IMR-90 (cell line): ENCODE results near the gene RCBTB2. TPM values are rescaled to one million over a fixed set of nuclear protein-coding genes. Genes with fewer than 3 reads are reported as not detected.

Source experiments
- ATAC-seq: fragments of 200-7000 bp; cut with Tn5 transposase; 2 replicates; pipeline ENCODE4 v1.9.1; 2020; ENCODE audit warnings: low read depth, mild to moderate bottlenecking, moderate library complexity
- BruUV-seq: library from RNA; stranded (reverse); fragments of 400-500 nt; replicated peaks from 2 replicates; lab custom pipeline; 2021; lab: Mats Ljungman, UMichigan
- CTCF ChIA-PET: fragments of 300-600 bp; formaldehyde crosslinking; extraction: SDS; loops from one replicate; lab custom pipeline; 2021; ENCODE audit warnings: antibody characterized with exemption; lab: Yijun Ruan, JAX
- POLR2A ChIA-PET: fragments of 300-600 bp; sonication (Branson Sonifier 250); formaldehyde crosslinking; loops from one replicate; lab custom pipeline; 2022; ENCODE audit warnings: antibody characterized with exemption; ENCODE audit not compliant: unreplicated experiment; lab: Charles Lee
- DNase-seq: peaks from one replicate; pipeline ENCODE4 v3.0.0; 2013
- H2AFZ ChIP-seq: replicated peaks from 2 replicates; pipeline ENCODE3; 2013; ENCODE audit warnings: low read length, mild to moderate bottlenecking; ENCODE audit not compliant: poor library complexity
- H2AK5ac ChIP-seq: 2 replicates; pipeline ENCODE4 v1.6.1; 2013; ENCODE audit warnings: low read depth, low read length, inconsistent platforms
- H2AK9ac ChIP-seq: replicated peaks from 2 replicates; pipeline ENCODE3; 2013; ENCODE audit warnings: mild to moderate bottlenecking, low read depth, low read length, moderate library complexity; ENCODE audit not compliant: poor library complexity
- H2BK120ac ChIP-seq: 2 replicates; pipeline ENCODE4 v1.6.1; 2013; ENCODE audit warnings: low read depth, low read length, inconsistent platforms
- H2BK15ac ChIP-seq: 3 replicates; pipeline ENCODE4 v1.6.1; 2013; ENCODE audit warnings: low read depth, low read length, inconsistent platforms
- H2BK20ac ChIP-seq: 2 replicates; pipeline ENCODE4 v1.6.1; 2013; ENCODE audit warnings: low read depth, mild to moderate bottlenecking, inconsistent platforms, low read length, moderate library complexity
- H2BK5ac ChIP-seq: 2 replicates; pipeline ENCODE4 v1.6.1; 2013; ENCODE audit warnings: mild to moderate bottlenecking, low read depth, low read length, inconsistent platforms; ENCODE audit not compliant: poor library complexity, severe bottlenecking
- H3K14ac ChIP-seq: replicated peaks from 2 replicates; pipeline ENCODE4 v1.6.1; 2013; ENCODE audit warnings: low read depth, low read length, inconsistent platforms
- H3K18ac ChIP-seq: 2 replicates; pipeline ENCODE4 v1.6.1; 2013; ENCODE audit warnings: low read depth, low read length, control low read depth
- H3K23ac ChIP-seq: 2 replicates; pipeline ENCODE4 v1.6.1; 2013; ENCODE audit warnings: low read depth, low read length, inconsistent platforms
- H3K27ac ChIP-seq: 2 replicates; pipeline ENCODE4 v1.5.1; 2013; ENCODE audit warnings: mild to moderate bottlenecking, control low read depth, low read length; ENCODE audit not compliant: insufficient read depth
- H3K27me3 ChIP-seq: 2 replicates; pipeline ENCODE4 v1.6.1; 2013; ENCODE audit warnings: low read length; ENCODE audit not compliant: control insufficient read depth, insufficient read depth
- H3K36me3 ChIP-seq: 2 replicates; pipeline ENCODE4 v1.6.1; 2013; ENCODE audit warnings: low read length, mixed read lengths; ENCODE audit not compliant: control insufficient read depth, insufficient read depth
- H3K4ac ChIP-seq: 2 replicates; pipeline ENCODE4 v1.6.1; 2013; ENCODE audit warnings: low read depth, low read length, inconsistent platforms
- H3K4me1 ChIP-seq: 2 replicates; pipeline ENCODE4 v1.6.1; 2013; ENCODE audit warnings: low read length, mixed read lengths; ENCODE audit not compliant: control insufficient read depth, insufficient read depth
- H3K4me2 ChIP-seq: 2 replicates; pipeline ENCODE4 v1.6.1; 2013; ENCODE audit warnings: low read depth, mild to moderate bottlenecking, control low read depth, low read length, moderate library complexity
- H3K4me3 ChIP-seq: 2 replicates; pipeline ENCODE4 v1.5.1; 2013; ENCODE audit warnings: low read depth, mild to moderate bottlenecking, control low read depth, low read length, moderate library complexity; ENCODE audit not compliant: insufficient read depth
- H3K56ac ChIP-seq: 2 replicates; pipeline ENCODE4 v1.6.1; 2013; ENCODE audit warnings: low read length, inconsistent platforms; ENCODE audit not compliant: insufficient read depth; ENCODE audit errors: extremely low read depth
- H3K79me1 ChIP-seq, 2 experiments: 2 replicates each; pipeline ENCODE4 v1.6.1; 2013; ENCODE audit warnings: low read length in 2 of 2, inconsistent platforms in 1 of 2, low read depth in 1 of 2
- H3K9ac ChIP-seq: 2 replicates; pipeline ENCODE4 v1.6.1; 2013; ENCODE audit warnings: low read depth, low read length, control low read depth
- H3K9me1 ChIP-seq: 2 replicates; pipeline ENCODE4 v1.6.1; 2013; ENCODE audit warnings: low read length, inconsistent platforms; ENCODE audit not compliant: insufficient read depth
- H3K9me3 ChIP-seq: 2 replicates; pipeline ENCODE4 v1.6.1; 2013; ENCODE audit warnings: low read length; ENCODE audit not compliant: control insufficient read depth, insufficient read depth
- H4K20me1 ChIP-seq: 2 replicates; pipeline ENCODE4 v1.6.1; 2013; ENCODE audit warnings: low read length, inconsistent platforms; ENCODE audit not compliant: insufficient read depth
- H4K5ac ChIP-seq: 2 replicates; pipeline ENCODE4 v1.6.1; 2013; ENCODE audit warnings: mild to moderate bottlenecking, low read depth, low read length, control low read depth
- H4K8ac ChIP-seq, 2 experiments: 2 replicates each; pipeline ENCODE4 v1.6.1; 2013; ENCODE audit warnings: low read depth in 2 of 2, low read length in 2 of 2, control low read depth in 1 of 2, inconsistent platforms in 1 of 2
- H4K91ac ChIP-seq: 2 replicates; pipeline ENCODE4 v1.6.1; 2013; ENCODE audit warnings: low read depth, low read length, inconsistent platforms; ENCODE audit not compliant: insufficient read depth
- BHLHE40 ChIP-seq: fragments of 150-350 bp; IDR thresholded peaks from 2 replicates; pipeline ENCODE4 v1.6.1; 2016; ENCODE audit warnings: mild to moderate bottlenecking, low read depth, low read length
- CEBPB ChIP-seq: IDR thresholded peaks from 2 replicates; pipeline ENCODE4 v1.6.1; 2012; ENCODE audit warnings: low read depth, low read length, improper control_type of control experiment
- CHD1 ChIP-seq: IDR thresholded peaks from 2 replicates; pipeline ENCODE4 v1.6.1; 2012; ENCODE audit warnings: low read depth, low read length, improper control_type of control experiment
- CTCF ChIP-seq: conservative IDR thresholded peaks from 2 replicates; pipeline ENCODE4 v1.5.1; 2012; ENCODE audit warnings: mild to moderate bottlenecking, low read depth, low read length, improper control_type of control experiment
- ELK1 ChIP-seq: fragments of 150-350 bp; IDR thresholded peaks from 2 replicates; pipeline ENCODE4 v1.6.1; 2016; ENCODE audit warnings: low read depth, mild to moderate bottlenecking, low read length, moderate library complexity, borderline replicate concordance
- MAFK ChIP-seq: IDR thresholded peaks from 2 replicates; pipeline ENCODE4 v1.6.1; 2012; ENCODE audit warnings: low read depth, low read length, improper control_type of control experiment
- MAZ ChIP-seq: IDR thresholded peaks from 2 replicates; pipeline ENCODE4 v1.6.1; 2012; ENCODE audit warnings: low read depth, mild to moderate bottlenecking, low read length, improper control_type of control experiment, moderate library complexity, borderline replicate concordance
- MXI1 ChIP-seq: IDR thresholded peaks from 2 replicates; pipeline ENCODE4 v1.6.1; 2012; ENCODE audit warnings: low read depth, mild to moderate bottlenecking, low read length, moderate library complexity, borderline replicate concordance
- NFE2L2 ChIP-seq: fragments of 150-350 bp; IDR thresholded peaks from 2 replicates; pipeline ENCODE4 v1.6.1; 2016; ENCODE audit warnings: low read depth, mild to moderate bottlenecking, low read length
- POLR2A ChIP-seq: IDR thresholded peaks from 2 replicates; pipeline ENCODE4 v1.6.1; 2012; ENCODE audit warnings: mild to moderate bottlenecking, low read depth, low read length
- RAD21 ChIP-seq: IDR thresholded peaks from 2 replicates; pipeline ENCODE4 v1.6.1; 2012; ENCODE audit warnings: low read length, improper control_type of control experiment
- RCOR1 ChIP-seq: IDR thresholded peaks from 2 replicates; pipeline ENCODE4 v1.6.1; 2012; ENCODE audit warnings: mild to moderate bottlenecking, low read length, improper control_type of control experiment; ENCODE audit not compliant: insufficient replicate concordance
- RFX5 ChIP-seq: IDR thresholded peaks from 2 replicates; pipeline ENCODE4 v1.8.0; 2012; ENCODE audit warnings: low read depth, mild to moderate bottlenecking, low read length, moderate library complexity
- SMC3 ChIP-seq: fragments of 150-350 bp; IDR thresholded peaks from 2 replicates; pipeline ENCODE4 v1.6.1; 2016; ENCODE audit warnings: low read depth, mild to moderate bottlenecking, antibody characterized with exemption, low read length, moderate library complexity
- WGBS, 2 experiments: methylation state at CpG; one replicate each; pipeline versions ENCODE4 v1.1.5 to v1.1.7; 2013; ENCODE audit warnings: missing lambda C conversion rate in 2 of 2; ENCODE audit not compliant: insufficient read length in 1 of 2; ENCODE audit errors: extremely low coverage in 2 of 2; 5-methylcytosine and 5-hydroxymethylcytosine counted together
- dilution Hi-C: fragments of 300-500 bp; cut with HindIII; formaldehyde crosslinking; loops from one replicate; pipeline ENCODE4 v1.14.3; 2018; ENCODE audit warnings: low sequenced_read_pairs; ENCODE audit not compliant: unreplicated experiment
- in situ Hi-C: fragments of 300-500 bp; cut with MboI; formaldehyde crosslinking; loops from 3 replicates; pipeline ENCODE4 v1.14.3; 2019; ENCODE audit warnings: low sequenced_read_pairs, inconsistent platforms, mixed read lengths
- intact Hi-C: fragments of 100-400 bp; cut with micrococcal nuclease; formaldehyde crosslinking; loops from 2 replicates; pipeline ENCODE4 v1.10.0; 2022
- polyA plus RNA-seq, 3 experiments: library from polyadenylated mRNA; depleted of rRNA; stranded (reverse); fragments of >200 nt; gene quantifications; 2 replicates each; pipeline ENCODE4 v1.2.3, GENCODE V29; 2012; ENCODE audit warnings: low replicate concordance in 1 of 3
- total RNA-seq: library from RNA; depleted of rRNA; stranded (reverse); fragments of >200 nt; gene quantifications from 2 replicates; pipeline ENCODE4 v1.2.3, GENCODE V29; 2012
- TF ChIP-seq, protein P1 (sequence below): fragments of 150-350 bp; IDR thresholded peaks from 2 replicates; pipeline ENCODE4 v1.6.1; 2017; ENCODE audit warnings: mild to moderate bottlenecking, antibody characterized with exemption, low read length, low read depth

RCBTB2 gene
- total and polyA plus RNA-seq, 2 of the 4 experiments (the other 2 are of a cell fraction) = 4.0 to 5.2 TPM

GRCh38 chr13:48457578-48458242, 75.2 kb downstream of the RCBTB2 start:
- Histone ChIP-seq H4K20me1 (no peaks in the 10 kb centered on the region), H3K27me3 (no peaks in the 10 kb centered on the region), H2AK9ac (no peak overlapping the region), H3K4me1 (no peaks in the 10 kb centered on the region), H3K27ac (no peak overlapping the region), H2AK5ac (no peak overlapping the region), H3K9me3 (no peaks in the 10 kb centered on the region), H3K79me1 (peaks cover 5 to 15% of the 10 kb centered on the region in 2 experiments; a peak in 3 of 4 replicates), H2BK120ac (no peak overlapping the region), H4K5ac (no peak overlapping the region), H3K23ac (no peak overlapping the region), H4K91ac (no peak overlapping the region), H3K4me3 (no peak overlapping the region), H3K56ac (no peak overlapping the region), H4K8ac (no peak overlapping the region; a peak in 1 of 4 replicates), H3K36me3 (peaks cover 19% of the 10 kb centered on the region), H2BK15ac (no peak overlapping the region), H3K4ac (no peak overlapping the region), H3K14ac (no peak overlapping the region), H3K18ac (no peak overlapping the region), H2BK5ac (no peak overlapping the region), H3K9me1 (peaks cover 4% of the 10 kb centered on the region; the same call in 1 of the 2 replicates), H2BK20ac (no peak overlapping the region), H3K4me2 (no peak overlapping the region), H3K9ac (no peak overlapping the region), H2AFZ (no peak overlapping the region)
- WGBS, 2 experiments = 96% methylated on average over 15 of the region's 28 CpGs; no CpG with 5 or more reads in 1 of the 2 experiments
- DNase-seq (no peak), ATAC-seq (no peak)
- CTCF ChIA-PET = interaction anchor here (0.5 kb wide), 1 partner anchor 123 kb away, joined by 3 read pairs; no protein-coding TSS in a partner anchor
- in situ Hi-C loops = no loop called here
- intact Hi-C loops = no loop called here
- no TSS peak for BruUV-seq
- TF ChIP-seq BHLHE40 = no peak
- TF ChIP-seq ELK1 = no peak
- no peak for TF ChIP-seq MAZ
- no peak for TF ChIP-seq RAD21
- no peak for TF ChIP-seq CHD1
- TF ChIP-seq CEBPB = no peak
- TF ChIP-seq RFX5 = no peak
- no peak for TF ChIP-seq CTCF
- TF ChIP-seq, protein P1, sequence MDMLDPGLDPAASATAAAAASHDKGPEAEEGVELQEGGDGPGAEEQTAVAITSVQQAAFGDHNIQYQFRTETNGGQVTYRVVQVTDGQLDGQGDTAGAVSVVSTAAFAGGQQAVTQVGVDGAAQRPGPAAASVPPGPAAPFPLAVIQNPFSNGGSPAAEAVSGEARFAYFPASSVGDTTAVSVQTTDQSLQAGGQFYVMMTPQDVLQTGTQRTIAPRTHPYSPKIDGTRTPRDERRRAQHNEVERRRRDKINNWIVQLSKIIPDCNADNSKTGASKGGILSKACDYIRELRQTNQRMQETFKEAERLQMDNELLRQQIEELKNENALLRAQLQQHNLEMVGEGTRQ = no peak
- no peak for TF ChIP-seq MAFK
- TF ChIP-seq NFE2L2 = no peak
- no peak for TF ChIP-seq POLR2A
- TF ChIP-seq RCOR1 = no peak
- TF ChIP-seq SMC3 = no peak
- no peak for TF ChIP-seq MXI1
- dilution Hi-C loops = no loop called here
- POLR2A ChIA-PET = no interaction called here
